C4-2B (cell line): ENCODE data around the gene IWS1.

Experiments
- CTCF ChIP-seq: fragments of 450-650 bp; conservative IDR thresholded peaks from 2 replicates; pipeline ENCODE4 v1.5.1; 2017; ENCODE audit warnings: mild to moderate bottlenecking
- ZFX ChIP-seq: fragments of 450-650 bp; IDR thresholded peaks from 2 replicates; pipeline ENCODE4 v1.6.1; 2017

GRCh38 chr2:127560931-127561280, 34.6 kb upstream of the IWS1 start:
- no peak for TF ChIP-seq CTCF
- TF ChIP-seq ZFX, result no peak
